Kidney epithelial cell (primary cell): ENCODE measurements around the gene PGAM5. TPM values are rescaled to one million over a fixed set of nuclear protein-coding genes. Genes with fewer than 3 reads are reported as not detected.

Experiments
- DNase-seq: peaks from one replicate; pipeline ENCODE4 v3.0.0-alpha.2; 2010; ENCODE audit warnings: low read depth
- H3K27me3 ChIP-seq: 2 replicates; pipeline ENCODE4 v1.6.0; 2011; ENCODE audit warnings: low read length; ENCODE audit not compliant: control insufficient read depth, insufficient read depth
- H3K36me3 ChIP-seq: 2 replicates; pipeline ENCODE4 v1.5.1; 2011; ENCODE audit warnings: low read length; ENCODE audit not compliant: control insufficient read depth, insufficient read depth
- H3K4me3 ChIP-seq: 2 replicates; pipeline ENCODE4 v1.5.1; 2011; ENCODE audit warnings: low read depth, mild to moderate bottlenecking, control low read depth, low read length
- CTCF ChIP-seq: IDR thresholded peaks from 2 replicates; pipeline ENCODE4 v1.5.1; 2011; ENCODE audit warnings: mild to moderate bottlenecking, moderate library complexity, low read length, control low read depth, inconsistent platforms; ENCODE audit not compliant: insufficient read depth, poor library complexity, severe bottlenecking
- total RNA-seq: library from RNA; depleted of rRNA; stranded (reverse); fragments of >200 nt; gene quantifications from 2 replicates; pipeline ENCODE4 v1.2.3, GENCODE V29; 2015

The PGAM5 gene
- total RNA-seq, 1 donor from 2014 or later = 40.4 TPM

DNA sequence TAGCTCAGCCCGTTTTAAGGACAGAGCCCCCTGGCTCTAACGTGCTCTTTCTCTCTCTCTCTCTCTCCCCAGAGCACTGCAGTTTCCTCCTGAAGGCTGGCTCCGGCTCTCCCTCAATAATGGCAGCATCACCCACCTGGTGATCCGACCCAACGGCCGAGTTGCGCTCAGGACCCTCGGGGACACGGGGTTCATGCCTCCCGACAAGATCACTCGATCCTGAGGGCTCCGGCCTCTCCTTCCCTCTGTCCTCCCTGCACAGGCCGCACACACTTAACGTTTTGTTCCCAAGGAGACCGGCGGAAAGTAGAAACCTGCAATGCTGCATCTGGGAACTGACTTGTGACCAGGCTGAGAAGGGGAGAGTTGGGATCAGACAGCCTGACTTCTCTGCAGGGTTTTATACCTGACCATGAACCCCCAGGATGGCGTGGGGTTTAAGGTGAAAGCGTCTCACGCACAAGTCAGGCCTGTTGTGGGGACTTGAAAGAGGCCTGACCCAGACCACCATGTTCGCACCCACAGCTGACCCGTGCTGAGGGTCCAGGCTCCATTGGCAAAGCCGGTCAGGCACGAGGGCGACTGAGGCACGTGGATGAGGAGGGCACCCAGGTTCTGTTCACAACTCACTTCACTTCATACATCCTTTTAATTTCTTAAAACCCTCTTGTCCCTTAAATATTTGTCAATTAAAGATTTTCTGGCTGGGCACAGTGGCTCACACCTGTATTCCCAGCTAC is 10.1 kb downstream of the PGAM5 start:
- DNase-seq = no peak
- Histone ChIP-seq H3K36me3 (peaks cover 5% of the 10 kb centered on the region), H3K27me3 (no peaks in the 10 kb centered on the region), H3K4me3 (no peak overlapping the region)
- TF ChIP-seq CTCF = no peak

DNA sequence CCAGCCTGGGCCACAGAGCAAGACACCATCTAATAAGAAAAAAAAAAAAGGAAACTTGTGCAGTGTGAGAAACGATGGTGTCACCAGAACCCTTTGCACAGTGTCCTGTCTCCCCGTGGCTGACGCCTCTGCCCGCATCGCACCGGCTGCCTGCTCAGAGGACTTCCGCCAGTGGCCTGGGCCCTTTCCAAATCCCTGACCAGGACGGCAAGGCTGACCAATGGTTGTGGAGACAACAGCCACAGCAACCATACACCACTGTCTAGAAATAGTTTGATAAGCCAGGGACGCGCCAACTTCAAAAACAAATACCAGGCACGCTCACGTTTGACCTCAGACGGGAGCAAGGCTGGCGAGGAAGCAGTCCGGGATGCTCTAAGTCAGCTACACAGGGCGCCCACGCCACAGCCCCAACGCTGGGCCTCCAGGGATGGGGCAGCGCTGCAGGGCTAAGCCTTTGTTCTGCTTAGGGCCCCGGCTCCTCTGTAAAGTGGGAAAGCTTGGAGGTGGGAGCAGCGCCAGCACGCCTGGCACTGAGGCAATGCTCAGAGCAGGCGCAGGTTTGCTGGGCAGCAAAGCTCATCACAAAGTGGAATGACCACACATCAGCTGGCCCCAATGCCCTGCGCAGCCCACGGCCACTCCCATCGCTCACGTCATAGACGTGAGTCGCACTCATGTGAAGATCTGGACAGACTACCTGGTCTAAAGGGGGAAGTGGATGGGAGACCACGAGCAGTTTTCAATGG is 12.5 kb downstream of the PGAM5 start:
- peaks cover 5% of the 10 kb centered on the region for H3K36me3 ChIP-seq
- no peak overlapping the region for H3K4me3 ChIP-seq
- no peaks in the 10 kb centered on the region for H3K27me3 ChIP-seq
- no peak for TF ChIP-seq CTCF
- no peak for DNase-seq

DNA sequence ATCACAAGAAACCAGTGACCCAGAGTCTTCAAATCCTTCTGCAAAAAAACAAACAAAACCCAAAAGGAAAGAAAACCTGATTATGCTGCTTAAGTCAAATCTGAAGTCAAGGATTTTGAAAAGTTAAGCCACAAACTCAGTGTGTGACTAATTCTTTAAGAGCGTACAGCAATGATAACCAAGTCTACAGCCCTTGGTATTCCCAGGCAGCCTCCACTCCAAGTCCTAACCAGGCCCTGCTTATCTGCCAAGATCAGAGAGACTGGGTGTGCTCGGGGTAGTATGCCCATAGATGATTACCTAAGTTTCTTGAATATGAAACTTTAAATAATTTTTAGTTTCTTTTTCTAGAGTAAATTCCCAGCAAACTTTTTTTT is 13.1 kb downstream of the PGAM5 start:
- no peak for TF ChIP-seq CTCF
- H3K27me3 ChIP-seq = no peaks in the 10 kb centered on the region
- H3K4me3 ChIP-seq = no peak overlapping the region
- DNase-seq = no peak
- H3K36me3 ChIP-seq = peaks cover 5% of the 10 kb centered on the region

DNA sequence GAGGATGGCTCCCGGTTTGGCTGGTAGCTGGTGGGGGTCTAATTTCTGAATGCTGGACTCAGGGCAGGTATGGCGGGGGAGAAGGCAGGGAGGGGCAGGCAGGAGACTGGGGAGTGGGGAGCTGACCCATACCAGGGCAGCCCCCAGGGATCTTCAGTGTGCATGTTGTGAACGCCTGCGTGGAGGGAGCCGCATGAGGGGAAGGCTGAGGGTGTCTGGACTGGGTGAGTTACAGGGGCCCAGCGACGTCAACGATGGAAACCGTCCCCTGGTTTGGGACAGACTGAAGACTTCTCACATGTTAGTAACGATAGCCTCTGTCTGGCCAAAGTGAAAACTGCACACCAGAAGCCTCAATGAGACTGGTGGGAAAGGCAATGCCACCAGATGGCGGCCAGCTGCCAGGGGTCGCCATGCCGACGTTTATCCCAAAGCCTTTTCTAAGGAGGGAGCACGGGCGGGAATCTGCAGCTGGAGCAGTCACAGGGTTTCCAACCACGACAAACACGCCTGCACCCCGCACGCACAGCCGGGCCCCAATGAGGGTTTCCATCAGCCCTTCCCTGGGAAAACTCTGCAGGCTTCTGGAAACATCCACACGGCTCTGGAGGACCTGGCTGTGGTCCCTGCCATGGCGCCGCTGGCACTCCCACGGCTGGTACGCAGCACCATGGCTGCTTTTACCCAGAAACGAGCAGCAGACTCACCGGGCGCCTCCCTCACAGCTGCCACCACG is 14.0 kb downstream of the PGAM5 start:
- Histone ChIP-seq H3K27me3 (no peaks in the 10 kb centered on the region), H3K4me3 (no peak overlapping the region), H3K36me3 (peaks cover under 1% of the 10 kb centered on the region)
- no peak for DNase-seq
- TF ChIP-seq CTCF = no peak

DNA sequence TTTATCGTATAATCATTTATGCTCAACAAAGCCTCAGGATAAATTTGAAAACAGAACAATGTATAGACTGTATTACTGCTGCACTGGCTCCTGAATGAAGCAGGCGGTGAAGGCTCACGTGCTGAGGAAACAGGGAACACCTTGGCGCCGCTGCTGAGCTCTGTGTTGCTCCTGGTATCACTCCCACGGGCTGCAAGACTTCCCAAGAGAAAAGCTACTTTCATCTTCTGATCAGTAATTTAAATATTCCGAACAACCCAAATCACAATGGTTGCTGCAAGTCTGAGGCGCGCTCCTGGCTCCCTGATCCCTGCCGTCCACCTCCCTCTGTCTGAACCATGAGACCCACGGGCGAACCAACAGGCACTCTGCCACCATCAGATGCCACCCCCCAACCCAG is 15.7 kb downstream of the PGAM5 start:
- no peak for DNase-seq
- Histone ChIP-seq H3K27me3 (no peaks in the 10 kb centered on the region), H3K4me3 (no peak overlapping the region), H3K36me3 (peaks cover 4% of the 10 kb centered on the region)
- no peak for TF ChIP-seq CTCF
